Spleen (tissue), 11 donors: ENCODE results near the gene LTBP2. TPM values are rescaled to one million over a fixed set of nuclear protein-coding genes. Genes with fewer than 3 reads are reported as not detected.

Experiments
- DNase-seq: peaks from one replicate; pipeline ENCODE4 v3.0.0-alpha.2; 2020
- H3K27ac ChIP-seq, 8 donors: fragments of 200-600 bp; sonication (generic) in 7 of 8; 1 replicate in 4 of 8; 2 replicates in 4 of 8; pipeline versions ENCODE4 v1.5.0 to v1.8.0; 2016 to 2021; ENCODE audit warnings: inconsistent platforms in 4 of 8, mild to moderate bottlenecking in 4 of 8, moderate library complexity in 1 of 8
- H3K27me3 ChIP-seq, 7 donors: fragments of 200-600 bp; sonication (generic) in 6 of 7; replicated peaks in 1 of 7; 1 replicate in 4 of 7; 2 replicates in 3 of 7; pipeline versions ENCODE4 v1.5.0 to v1.8.0; 2016 to 2021; ENCODE audit warnings: inconsistent platforms in 3 of 7, mild to moderate bottlenecking in 1 of 7
- H3K36me3 ChIP-seq, 6 donors: fragments of 200-600 bp; sonication (generic) in 5 of 6; 1 replicate in 4 of 6; 2 replicates in 2 of 6; pipeline versions ENCODE4 v1.5.0 to v1.8.0; 2016 to 2021; ENCODE audit warnings: inconsistent platforms in 2 of 6
- H3K4me1 ChIP-seq, 6 donors: fragments of 200-600 bp; sonication (generic) in 5 of 6; 1 replicate in 3 of 6; 2 replicates in 3 of 6; pipeline versions ENCODE4 v1.5.0 to v1.8.0; 2016 to 2021; ENCODE audit warnings: inconsistent platforms in 3 of 6
- H3K4me3 ChIP-seq, 8 donors: fragments of 200-600 bp; sonication (generic) in 7 of 8; 1 replicate in 4 of 8; 2 replicates in 4 of 8; pipeline versions ENCODE4 v1.5.0 to v1.8.0; 2016 to 2021; ENCODE audit warnings: inconsistent platforms in 4 of 8, mild to moderate bottlenecking in 4 of 8, moderate library complexity in 2 of 8
- H3K9me3 ChIP-seq, 8 donors: fragments of 200-600 bp; sonication (generic) in 7 of 8; 1 replicate in 4 of 8; 2 replicates in 4 of 8; pipeline versions ENCODE4 v1.5.0 to v1.8.0; 2016 to 2021; ENCODE audit warnings: inconsistent platforms in 4 of 8
- POLR2A ChIP-seq, 3 donors: fragments of 450-650 bp; IDR thresholded peaks; one replicate each; pipeline ENCODE4 v1.5.1; 2017; ENCODE audit warnings: antibody characterized with exemption in 3 of 3, mild to moderate bottlenecking in 1 of 3
- POLR2AphosphoS5 ChIP-seq, 3 donors: sonication (generic); formaldehyde crosslinking; IDR thresholded peaks; one replicate each; pipeline ENCODE4 v1.5.1; 2017; ENCODE audit warnings: antibody characterized with exemption in 3 of 3
- WGBS, 5 donors: extraction: QIAGEN DNeasy Blood & Tissue Kit in 3 of 5; methylation state at CpG; one replicate each; pipeline versions ENCODE4 v1.1.5 to v1.1.7; 2013 to 2018; 5-methylcytosine and 5-hydroxymethylcytosine counted together
- intact Hi-C: fragments of 100-400 bp; cut with DNase I; formaldehyde crosslinking; loops from one replicate; pipeline ENCODE4 v1.15.0; 2023; ENCODE audit warnings: low total_unique reads
- polyA plus RNA-seq, 3 donors: library from polyadenylated mRNA; stranded (reverse); fragments of 200-250 nt; gene quantifications; one replicate each; pipeline ENCODE4 v1.2.1, GENCODE V29; 2013
- total RNA-seq, 7 donors: library from RNA; depleted of rRNA in 3 of 7; stranded (reverse); fragments of >200 nt in 3 of 7; fragmentation: NEBNext Ultra II Directional in 4 of 7; extraction: Animal tissue kit (Norgen Biotek cat#: 25700) in 4 of 7; gene quantifications; one replicate each; pipeline versions ENCODE4 v1.1.0 to v1.2.1, GENCODE V29; 2016 to 2021
- TF ChIP-seq, protein P1 (sequence below), 11 experiments: fragments of 200-600 bp in 7 of 11; fragments of 450-650 bp in 4 of 11; sonication (generic) in 4 of 11; IDR thresholded peaks in 8 of 11; conservative IDR thresholded peaks in 3 of 11; 1 replicate in 7 of 11; 2 replicates in 4 of 11; pipeline versions ENCODE4 v1.4.0 to v1.8.0; 2016 to 2021; ENCODE audit warnings: antibody characterized with exemption in 11 of 11, inconsistent platforms in 4 of 11, mild to moderate bottlenecking in 1 of 11
- donor health status: healthy with polysubstance abuse.
- donor health status: DM: no; HTN: no; CAD: no; lungs with moderate emphysema.
- donor health status: DM: no; HTN: no; CAD: no.
- donor health status: Bipolar disorder and iron deficiency.
- donor health status: healthy.
- donor health status: DM: no; HTN: no; CAD: no.
- donor health status: DM: yes; HTN: yes; CAD: no.

The LTBP2 gene
- total and polyA plus RNA-seq, 10 donors: 3.4 to 10.7 (median 5.6) TPM

DNA sequence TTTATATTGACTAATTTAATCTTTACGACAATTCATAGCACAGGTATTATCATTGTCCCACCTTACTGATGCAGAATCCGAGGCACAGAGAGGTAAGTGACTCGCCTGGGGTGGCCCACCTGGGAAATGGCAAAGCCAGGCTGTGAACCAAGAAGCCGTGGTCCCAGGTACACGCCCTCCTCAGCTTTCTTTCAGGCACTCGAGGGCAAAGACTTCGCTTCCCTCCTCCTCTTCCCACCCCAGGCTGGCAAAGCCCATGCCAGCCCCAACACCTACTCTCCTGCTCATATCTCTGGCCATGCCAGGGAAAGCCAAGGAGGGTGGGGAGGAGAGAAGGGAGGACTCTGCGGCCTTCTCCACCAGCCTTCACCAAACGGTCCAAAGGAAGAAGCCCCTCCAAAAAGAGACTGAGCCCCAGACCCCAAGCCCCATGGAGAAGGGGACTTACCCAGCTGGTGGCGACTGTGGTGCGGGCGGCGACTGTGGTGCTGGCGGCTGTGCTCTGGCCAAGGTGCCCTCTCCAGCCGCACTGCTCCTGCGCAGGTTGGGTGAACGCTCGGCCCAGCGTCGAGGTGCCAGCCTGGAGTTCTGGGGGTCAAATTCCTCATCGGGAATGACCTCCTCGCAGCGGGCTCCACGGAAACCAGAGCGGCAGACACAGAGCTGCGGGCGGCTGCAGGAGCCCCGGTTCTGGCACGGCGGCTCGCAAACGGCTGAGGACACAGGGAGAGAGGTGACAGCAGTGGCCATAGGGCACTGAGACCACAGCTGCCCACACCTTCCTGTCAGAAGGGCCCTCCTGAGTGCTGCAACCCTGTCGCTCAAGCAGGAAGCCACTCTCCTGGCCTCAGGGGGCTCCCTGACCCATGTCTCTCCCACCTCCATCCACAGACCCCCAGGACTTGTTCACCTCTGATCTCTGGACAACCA is 26.4 kb downstream of the LTBP2 start:
- WGBS, 5 donors: 90 to 95% (median 93%) methylated on average over 23 to 33 of the region's 33 CpGs
- intact Hi-C loops: no loop called here
- H3K9me3 ChIP-seq: no peaks in the 10 kb centered on the region
- H3K4me1 ChIP-seq: peaks cover 0 to 7% (median 2%) of the 10 kb centered on the region in 6 donors
- no peak overlapping the region for H3K4me3 ChIP-seq
- peak; percentile 54 for DNase-seq
- no peak overlapping the region for H3K27ac ChIP-seq
- no peaks in the 10 kb centered on the region for H3K27me3 ChIP-seq
- no peak for TF ChIP-seq POLR2A (IDR thresholded peaks at IDR 0.05)
- TF ChIP-seq, protein P1, sequence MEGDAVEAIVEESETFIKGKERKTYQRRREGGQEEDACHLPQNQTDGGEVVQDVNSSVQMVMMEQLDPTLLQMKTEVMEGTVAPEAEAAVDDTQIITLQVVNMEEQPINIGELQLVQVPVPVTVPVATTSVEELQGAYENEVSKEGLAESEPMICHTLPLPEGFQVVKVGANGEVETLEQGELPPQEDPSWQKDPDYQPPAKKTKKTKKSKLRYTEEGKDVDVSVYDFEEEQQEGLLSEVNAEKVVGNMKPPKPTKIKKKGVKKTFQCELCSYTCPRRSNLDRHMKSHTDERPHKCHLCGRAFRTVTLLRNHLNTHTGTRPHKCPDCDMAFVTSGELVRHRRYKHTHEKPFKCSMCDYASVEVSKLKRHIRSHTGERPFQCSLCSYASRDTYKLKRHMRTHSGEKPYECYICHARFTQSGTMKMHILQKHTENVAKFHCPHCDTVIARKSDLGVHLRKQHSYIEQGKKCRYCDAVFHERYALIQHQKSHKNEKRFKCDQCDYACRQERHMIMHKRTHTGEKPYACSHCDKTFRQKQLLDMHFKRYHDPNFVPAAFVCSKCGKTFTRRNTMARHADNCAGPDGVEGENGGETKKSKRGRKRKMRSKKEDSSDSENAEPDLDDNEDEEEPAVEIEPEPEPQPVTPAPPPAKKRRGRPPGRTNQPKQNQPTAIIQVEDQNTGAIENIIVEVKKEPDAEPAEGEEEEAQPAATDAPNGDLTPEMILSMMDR (IDR thresholded peaks at IDR 0.05 in 8 of 11, conservative IDR thresholded peaks at IDR 0.05 in 3 of 11): no peak
- TF ChIP-seq POLR2AphosphoS5 (IDR thresholded peaks at IDR 0.05): no peak
- H3K36me3 ChIP-seq: no peaks in the 10 kb centered on the region

DNA sequence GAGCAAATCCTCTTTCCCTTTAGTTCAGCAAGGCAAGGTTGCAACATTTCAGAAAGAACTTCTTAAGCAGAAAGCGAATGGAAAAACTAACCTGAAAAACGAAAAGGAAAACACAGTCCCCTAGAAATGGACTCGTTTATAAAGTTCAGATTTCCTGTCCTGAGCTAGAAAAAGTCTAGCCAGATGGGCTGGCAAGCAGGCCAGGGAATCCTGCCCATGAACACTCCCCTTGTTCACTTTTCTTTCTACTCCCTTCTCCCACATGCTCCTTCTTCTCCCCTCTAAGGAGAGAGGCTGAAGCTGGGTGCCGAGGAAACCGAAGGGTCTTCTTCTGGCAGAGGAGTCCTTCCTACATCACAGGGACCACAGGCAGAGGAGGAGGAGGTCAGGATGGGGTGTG is 27.1 kb downstream of the LTBP2 start:
- Histone ChIP-seq H3K27ac (no peak overlapping the region), H3K4me3 (no peak overlapping the region), H3K4me1 (peaks cover 0 to 7% (median 2%) of the 10 kb centered on the region in 6 donors), H3K9me3 (no peaks in the 10 kb centered on the region), H3K36me3 (no peaks in the 10 kb centered on the region), H3K27me3 (no peaks in the 10 kb centered on the region)
- peak; percentile 9 for DNase-seq
- WGBS, 5 donors: 56 to 82% (median 74%) methylated on average over 5 of the region's 5 CpGs
- TF ChIP-seq POLR2A (IDR thresholded peaks at IDR 0.05) (no peak), POLR2AphosphoS5 (IDR thresholded peaks at IDR 0.05) (no peak)
- TF ChIP-seq, protein P1 (IDR thresholded peaks at IDR 0.05 in 8 of 11, conservative IDR thresholded peaks at IDR 0.05 in 3 of 11): no peak
- intact Hi-C loops: no loop called here

DNA sequence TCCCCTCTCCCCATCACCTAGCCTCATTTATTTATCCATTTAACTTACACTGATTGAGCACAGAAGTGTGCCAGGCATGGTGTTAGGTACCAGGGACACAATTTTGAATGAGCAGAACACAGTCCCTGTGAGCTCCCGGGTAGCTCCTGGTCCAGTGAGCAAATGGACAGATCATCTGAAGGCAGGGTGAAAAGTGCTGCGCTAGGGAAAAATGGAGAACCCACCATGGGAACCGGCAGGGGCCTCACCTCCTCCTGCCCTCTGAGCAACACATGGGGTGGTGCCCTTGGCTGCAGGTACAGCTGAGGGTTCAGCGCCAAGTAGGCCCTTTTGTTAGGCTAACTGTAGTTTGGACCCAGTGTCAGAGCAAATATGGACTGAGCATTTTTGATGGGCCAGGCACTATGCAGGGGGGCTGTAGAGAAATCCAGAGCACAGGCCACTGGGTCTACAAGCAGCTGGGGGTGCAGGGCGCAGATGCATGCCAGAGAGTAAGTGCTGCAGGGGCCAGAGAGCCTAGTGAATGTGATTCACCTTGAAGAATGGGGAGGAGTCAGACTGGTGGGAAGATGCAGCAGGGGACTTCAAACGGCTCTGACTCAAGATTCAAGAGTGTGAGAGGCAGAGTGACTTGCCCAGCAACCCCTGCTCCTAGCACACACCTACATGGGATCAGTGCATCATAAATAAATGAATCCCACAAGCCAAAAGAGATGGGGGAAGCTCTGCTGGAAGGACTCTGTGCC is 28.2 kb downstream of the LTBP2 start:
- 82 to 90% (median 89%) methylated on average over 6 of the region's 6 CpGs for WGBS, 5 donors
- intact Hi-C loops: no loop called here
- H3K4me1 ChIP-seq: peaks cover 0 to 11% (median 2%) of the 10 kb centered on the region in 6 donors

More for the DNA sequence above, 28.2 kb downstream of the LTBP2 start:
- Histone ChIP-seq H3K4me3 (no peak overlapping the region), H3K27ac (no peak overlapping the region), H3K27me3 (no peaks in the 10 kb centered on the region), H3K9me3 (no peaks in the 10 kb centered on the region), H3K36me3 (no peaks in the 10 kb centered on the region)
- DNase-seq: peak; percentile 21
- TF ChIP-seq, protein P1 (IDR thresholded peaks at IDR 0.05 in 8 of 11, conservative IDR thresholded peaks at IDR 0.05 in 3 of 11): no peak
- TF ChIP-seq POLR2A (IDR thresholded peaks at IDR 0.05) (no peak), POLR2AphosphoS5 (IDR thresholded peaks at IDR 0.05) (no peak)
